GM21526 (cell line): ENCODE data around the gene TMEM143.
A peak's percentile ranks its signal among the peaks of the same experiment; 100 is the strongest.
"Not testable (repeated sequence)": the region's sequence is repeated elsewhere in the genome, so short reads cannot be mapped to it uniquely, and the experiment has no call there.

ENCODE experiments used
- ATAC-seq: cut with Tn5 transposase; IDR thresholded peaks from one replicate; pipeline ENCODE4 v1.9.1; 2021; ENCODE audit warnings: moderate library complexity; ENCODE audit not compliant: unreplicated experiment, low FRiP score

Gene TMEM143

GRCh38 chr19:48332662-48333466, 30.9 kb downstream of the TMEM143 start:
- ATAC-seq, result peak; percentile 54

- ATAC-seq, result no peak
Measured at GRCh38 chr19:48332351-48332661, 31.4 kb downstream of the TMEM143 start.

GRCh38 chr19:48330012-48330681, 33.6 kb downstream of the TMEM143 start:
- peak; percentile 26 for ATAC-seq

- ATAC-seq, result no peak
Measured at GRCh38 chr19:48329167-48329891, 34.4 kb downstream of the TMEM143 start.

- no peak for ATAC-seq
Measured at GRCh38 chr19:48325265-48325910, 38.4 kb downstream of the TMEM143 start, which contains the start of gene EMP3. TSS of gene EMP3 (plus strand) at chr19:48325552. CDS start at chr19:48326845, 1,293 bp downstream.

- peak; percentile 50 for ATAC-seq
Measured at GRCh38 chr19:48321622-48322591, 41.8 kb downstream of the TMEM143 start.

- peak; percentile 37 for ATAC-seq
Measured at GRCh38 chr19:48321372-48321621, 42.4 kb downstream of the TMEM143 start.

- ATAC-seq, result no peak
Measured at GRCh38 chr19:48319647-48320541, 43.8 kb downstream of the TMEM143 start.

- no peak for ATAC-seq
Measured at GRCh38 chr19:48318286-48318987, 45.3 kb downstream of the TMEM143 start.

- ATAC-seq, result not testable (repeated sequence)
Measured at GRCh38 chr19:48317708-48317960, 46.1 kb downstream of the TMEM143 start.

- no peak for ATAC-seq
Measured at GRCh38 chr19:48315712-48316111, 48.0 kb downstream of the TMEM143 start.

GRCh38 chr19:48311384-48311783, 52.4 kb downstream of the TMEM143 start:
- ATAC-seq, result no peak

- ATAC-seq, result no peak
Measured at GRCh38 chr19:48310227-48310626, 53.5 kb downstream of the TMEM143 start.

- ATAC-seq, result not testable (repeated sequence)
Measured at GRCh38 chr19:48309731-48310130, 54.0 kb downstream of the TMEM143 start.

GRCh38 chr19:48308631-48309586, 54.8 kb downstream of the TMEM143 start:
- ATAC-seq, result no peak

GRCh38 chr19:48303866-48304265, 59.9 kb downstream of the TMEM143 start:
- no peak for ATAC-seq

GRCh38 chr19:48303367-48303766, 60.4 kb downstream of the TMEM143 start:
- ATAC-seq, result no peak

- ATAC-seq, result no peak
Measured at GRCh38 chr19:48302600-48302959, 61.2 kb downstream of the TMEM143 start.
